MCF 10A (cell line): ENCODE data around the gene ADSS2. TPM values are rescaled to one million over a fixed set of nuclear protein-coding genes. Genes with fewer than 3 reads are reported as not detected.

Experiments
- BruUV-seq: library from RNA; stranded (reverse); fragments of 400-500 nt; replicated peaks from 2 replicates; lab custom pipeline; 2021; lab: Mats Ljungman, UMichigan
- CTCF ChIA-PET: fragments of 300-600 bp; sonication (Branson Sonifier 250); formaldehyde crosslinking; extraction: SDS; loops from one replicate; lab custom pipeline; 2021; ENCODE audit warnings: antibody characterized with exemption, inconsistent platforms; lab: Yijun Ruan, JAX
- POLR2A ChIA-PET: fragments of 300-600, 350-650 bp; sonication (Branson Sonifier 250); formaldehyde crosslinking; extraction: SDS; loops from one replicate; lab custom pipeline; 2020; ENCODE audit warnings: antibody characterized with exemption, inconsistent platforms; lab: Yijun Ruan, JAX
- DNase-seq: peaks from one replicate; pipeline ENCODE4 v3.0.0-alpha.2; 2018; ENCODE audit not compliant: unreplicated experiment
- H3K27ac Mint-ChIP-seq: one replicate; pipeline ENCODE4 v1.8.0; 2022; ENCODE audit warnings: mild to moderate bottlenecking, low read depth, mixed read lengths; ENCODE audit not compliant: unreplicated experiment
- H3K27me3 Mint-ChIP-seq: one replicate; pipeline ENCODE4 v1.8.0; 2022; ENCODE audit warnings: mixed read lengths; ENCODE audit not compliant: insufficient read depth, unreplicated experiment
- H3K36me3 Mint-ChIP-seq: one replicate; pipeline ENCODE4 v1.8.0; 2022; ENCODE audit warnings: mild to moderate bottlenecking, moderate library complexity, mixed read lengths; ENCODE audit not compliant: insufficient read depth, unreplicated experiment
- H3K4me1 Mint-ChIP-seq: one replicate; pipeline ENCODE4 v1.8.0; 2022; ENCODE audit warnings: mixed read lengths; ENCODE audit not compliant: insufficient read depth, unreplicated experiment
- H3K4me3 Mint-ChIP-seq: one replicate; pipeline ENCODE4 v1.8.0; 2022; ENCODE audit warnings: mild to moderate bottlenecking, moderate library complexity, mixed read lengths; ENCODE audit not compliant: unreplicated experiment
- H3K9me3 Mint-ChIP-seq: one replicate; pipeline ENCODE4 v1.8.0; 2022; ENCODE audit warnings: mixed read lengths; ENCODE audit not compliant: unreplicated experiment
- CTCF ChIP-seq: fragments of 200-600 bp; IDR thresholded peaks from one replicate; pipeline ENCODE4 v1.8.0; 2022; ENCODE audit warnings: antibody characterized with exemption, mild to moderate bottlenecking; ENCODE audit not compliant: unreplicated experiment
- intact Hi-C: fragments of 100-400 bp; cut with micrococcal nuclease; formaldehyde crosslinking; loops from 2 replicates; pipeline ENCODE4 v1.14.1; 2022
- total RNA-seq: library from RNA; stranded (reverse); gene quantifications from 2 replicates; pipeline ENCODE4 v1.2.3, GENCODE V29; 2022

The ADSS2 gene
- total RNA-seq, 1 experiment from 2014 or later: 87.5 TPM

DNA sequence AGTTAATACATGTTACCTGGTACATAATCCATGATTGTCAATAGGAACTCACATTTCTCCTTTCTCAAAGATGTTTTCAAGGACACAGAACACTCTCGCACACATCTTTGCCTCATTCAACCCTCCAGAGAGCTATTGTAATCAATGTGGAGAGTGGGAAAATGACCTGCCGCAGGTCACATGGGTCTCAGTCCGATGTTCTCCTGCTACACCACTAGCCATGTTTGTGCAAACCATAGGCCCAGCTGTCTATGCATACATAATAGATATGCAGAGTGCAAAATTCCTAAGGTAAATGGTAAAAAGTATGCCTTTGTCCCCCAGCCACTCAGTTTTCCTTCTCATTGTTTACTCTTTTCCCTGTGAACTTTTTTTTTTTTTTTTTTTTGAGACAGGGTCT lies 89.2 kb downstream of the ADSS2 start:
- no peak for TF ChIP-seq CTCF
- no TSS peak for BruUV-seq
- no peaks in the 10 kb centered on the region for H3K9me3 Mint-ChIP-seq
- H3K4me3 Mint-ChIP-seq: no peak overlapping the region
- peaks cover 9% of the 10 kb centered on the region for H3K4me1 Mint-ChIP-seq
- POLR2A ChIA-PET: interaction anchor here (0.5 to 2.2 kb wide), 5 partner anchors 9 to 52 kb away, joined by 3 to 12 read pairs (median 4); no protein-coding TSS in a partner anchor
- no peaks in the 10 kb centered on the region for H3K36me3 Mint-ChIP-seq
- no peak for DNase-seq
- CTCF ChIA-PET: interaction anchor here (0.6 to 1.3 kb wide), 4 partner anchors 36 to 836 kb away, joined by 3 to 6 read pairs (median 4); no protein-coding TSS in a partner anchor
- intact Hi-C loops: no loop called here
- H3K27ac Mint-ChIP-seq: peak overlapping the region; percentile 28
- H3K27me3 Mint-ChIP-seq: no peaks in the 10 kb centered on the region

DNA sequence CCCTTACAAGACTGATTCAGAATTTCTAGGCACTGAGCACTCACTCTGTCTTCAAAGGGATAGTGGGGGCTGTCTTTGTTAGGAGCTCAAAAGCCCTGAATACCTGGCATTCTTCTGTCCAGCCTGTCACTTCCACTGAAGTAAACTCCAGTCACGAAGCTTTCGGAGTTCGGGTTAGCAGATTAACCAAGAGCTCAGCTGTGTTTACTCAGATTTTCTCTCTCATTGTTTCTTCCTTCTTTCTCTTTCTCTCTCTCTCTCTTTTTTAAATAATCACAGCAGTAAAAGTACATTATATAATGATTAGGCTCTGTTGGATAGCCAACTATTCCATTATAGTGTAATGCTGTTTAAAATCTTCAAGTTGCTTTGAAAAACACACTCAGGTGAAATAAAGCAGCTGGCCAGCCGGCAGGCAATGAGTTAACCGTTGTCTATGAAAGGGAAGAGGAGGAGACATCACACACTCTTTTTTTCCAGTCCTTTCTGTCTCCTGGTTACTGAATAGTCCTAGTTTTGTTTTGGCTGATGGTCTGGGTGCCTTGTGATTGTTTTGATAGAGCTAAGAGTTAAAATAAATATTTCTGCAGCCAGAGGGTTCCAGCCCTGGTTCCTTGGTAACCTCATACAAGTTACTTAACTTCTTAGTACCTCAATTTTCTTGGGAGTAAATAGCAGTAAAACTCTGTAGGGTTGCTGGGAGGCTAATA lies 89.8 kb downstream of the ADSS2 start:
- H3K4me1 Mint-ChIP-seq: peaks cover 9% of the 10 kb centered on the region
- no peak overlapping the region for H3K4me3 Mint-ChIP-seq
- TF ChIP-seq CTCF: no peak
- no peaks in the 10 kb centered on the region for H3K36me3 Mint-ChIP-seq
- peak overlapping the region; percentile 28 for H3K27ac Mint-ChIP-seq
- H3K27me3 Mint-ChIP-seq: no peaks in the 10 kb centered on the region
- intact Hi-C loops: no loop called here
- no peak for DNase-seq
- CTCF ChIA-PET: interaction anchor here (0.6 to 1.3 kb wide), 3 partner anchors 36 to 75 kb away, joined by 3 to 6 read pairs (median 4); no protein-coding TSS in a partner anchor
- no TSS peak for BruUV-seq
- POLR2A ChIA-PET: interaction anchor here (0.5 to 2.2 kb wide), 5 partner anchors 10 to 53 kb away, joined by 3 to 12 read pairs (median 4); no protein-coding TSS in a partner anchor
- H3K9me3 Mint-ChIP-seq: no peaks in the 10 kb centered on the region

Other genes with a start within 250 kb of the ADSS2 start
- 1.2 and 2.1 TPM in 2 replicates for gene CATSPERE, start 9.4 kb upstream of the ADSS2 start, total RNA-seq
- 99.0 and 101 TPM in 2 replicates for gene DESI2, start 201.2 kb upstream of the ADSS2 start, total RNA-seq